HG02973 (cell line): ENCODE results near the gene ARHGAP22.
"Not testable (repeated sequence)": the region's sequence is repeated elsewhere in the genome, so short reads cannot be mapped to it uniquely, and the experiment has no call there.

Experiments used
- ATAC-seq: cut with Tn5 transposase; IDR thresholded peaks from one replicate; pipeline ENCODE4 v1.9.1; 2021; ENCODE audit warnings: moderate library complexity; ENCODE audit not compliant: unreplicated experiment

ARHGAP22 gene

GRCh38 chr10:48604991-48605508 is at the start of gene ARHGAP22:
ARHGAP22 (minus strand) TSS chr10:48605073; CDS start chr10:48604796, 277 bp downstream.
- no peak for ATAC-seq

- ATAC-seq: no peak
Measured at GRCh38 chr10:48653944-48654698, 49.2 kb upstream of the ARHGAP22 start.

GRCh38 chr10:48653347-48653746 is 48.5 kb upstream of the ARHGAP22 start:
- no peak for ATAC-seq

GRCh38 chr10:48652344-48652743 is 47.5 kb upstream of the ARHGAP22 start:
- ATAC-seq: no peak

- no peak for ATAC-seq
Measured at GRCh38 chr10:48651839-48652238, 47.0 kb upstream of the ARHGAP22 start.

- no peak for ATAC-seq
Measured at GRCh38 chr10:48651293-48651692, 46.4 kb upstream of the ARHGAP22 start.

GRCh38 chr10:48649349-48649944 is 44.6 kb upstream of the ARHGAP22 start:
- no peak for ATAC-seq

GRCh38 chr10:48648172-48648942 is 43.5 kb upstream of the ARHGAP22 start:
- no peak for ATAC-seq

- ATAC-seq: not testable (repeated sequence)
Measured at GRCh38 chr10:48647073-48647472, 42.2 kb upstream of the ARHGAP22 start.

GRCh38 chr10:48645600-48645999 is 40.7 kb upstream of the ARHGAP22 start:
- no peak for ATAC-seq

GRCh38 chr10:48641099-48641690 is 36.3 kb upstream of the ARHGAP22 start:
- not testable (repeated sequence) for ATAC-seq

- ATAC-seq: no peak
Measured at GRCh38 chr10:48640326-48640725, 35.5 kb upstream of the ARHGAP22 start.

GRCh38 chr10:48639632-48640031 is 34.8 kb upstream of the ARHGAP22 start:
- no peak for ATAC-seq

GRCh38 chr10:48638739-48639527 is 34.1 kb upstream of the ARHGAP22 start:
- no peak for ATAC-seq

GRCh38 chr10:48638158-48638557 is 33.3 kb upstream of the ARHGAP22 start:
- no peak for ATAC-seq

GRCh38 chr10:48636901-48637300 is 32.0 kb upstream of the ARHGAP22 start:
- no peak for ATAC-seq

GRCh38 chr10:48636231-48636630 is 31.4 kb upstream of the ARHGAP22 start:
- no peak for ATAC-seq

GRCh38 chr10:48634984-48635557 is 30.2 kb upstream of the ARHGAP22 start:
- ATAC-seq: no peak

- ATAC-seq: peak; percentile 77
Measured at GRCh38 chr10:48634198-48634983, 29.5 kb upstream of the ARHGAP22 start.
